ENCODE results near the gene LY6G6D.
"Not testable (repeated sequence)": the region's sequence is repeated elsewhere in the genome, so short reads cannot be mapped to it uniquely, and the experiment has no call there.

Gene LY6G6D

GRCh38 chr6:31706599-31706998 lies 8.5 kb upstream of the LY6G6D start, which contains the start of gene LY6G6F:
Gene LY6G6F (plus strand): TSS chr6:31706866. CDS start chr6:31706907, 41 bp downstream.
- Mint-ChIP-seq H3K4me3 (peak within 1 kb of the TSS in 2 of 3 experiments; percentile 56 to 61), H3K9me3 (no peaks in the 10 kb centered on the region), H3K27ac (no peak within 1 kb of the TSS), H3K27me3 (ENCODE audit: low read depth) (peaks cover 3% of the 10 kb centered on the region), H3K4me1 (peaks cover 8% of the 10 kb centered on the region), H3K36me3 (ENCODE audit: low read depth) (no peaks in the 10 kb centered on the region)
- TF ChIP-seq CTCF (IDR thresholded peaks at IDR 0.05; ENCODE audit: unreplicated experiment in 3 of 3): no peak

DNA sequence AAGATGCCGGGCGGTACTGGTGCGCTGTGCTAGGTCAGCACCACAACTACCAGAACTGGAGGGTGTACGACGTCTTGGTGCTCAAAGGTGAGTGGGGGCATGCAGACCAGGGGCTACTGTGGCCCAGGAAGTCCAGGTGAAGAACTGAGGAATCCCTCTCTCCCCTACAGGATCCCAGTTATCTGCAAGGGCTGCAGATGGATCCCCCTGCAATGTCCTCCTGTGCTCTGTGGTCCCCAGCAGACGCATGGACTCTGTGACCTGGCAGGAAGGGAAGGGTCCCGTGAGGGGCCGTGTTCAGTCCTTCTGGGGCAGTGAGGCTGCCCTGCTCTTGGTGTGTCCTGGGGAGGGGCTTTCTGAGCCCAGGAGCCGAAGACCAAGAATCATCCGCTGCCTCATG lies 7.4 kb upstream of the LY6G6D start:
- H3K27ac Mint-ChIP-seq: no peak overlapping the region
- H3K36me3 Mint-ChIP-seq (ENCODE audit: low read depth): no peaks in the 10 kb centered on the region
- peaks cover 7% of the 10 kb centered on the region for H3K27me3 Mint-ChIP-seq (ENCODE audit: low read depth)
- H3K9me3 Mint-ChIP-seq: no peaks in the 10 kb centered on the region
- peaks cover 15% of the 10 kb centered on the region for H3K4me1 Mint-ChIP-seq
- no peak overlapping the region for H3K4me3 Mint-ChIP-seq
- TF ChIP-seq CTCF (IDR thresholded peaks at IDR 0.05; ENCODE audit: unreplicated experiment in 3 of 3): no peak

DNA sequence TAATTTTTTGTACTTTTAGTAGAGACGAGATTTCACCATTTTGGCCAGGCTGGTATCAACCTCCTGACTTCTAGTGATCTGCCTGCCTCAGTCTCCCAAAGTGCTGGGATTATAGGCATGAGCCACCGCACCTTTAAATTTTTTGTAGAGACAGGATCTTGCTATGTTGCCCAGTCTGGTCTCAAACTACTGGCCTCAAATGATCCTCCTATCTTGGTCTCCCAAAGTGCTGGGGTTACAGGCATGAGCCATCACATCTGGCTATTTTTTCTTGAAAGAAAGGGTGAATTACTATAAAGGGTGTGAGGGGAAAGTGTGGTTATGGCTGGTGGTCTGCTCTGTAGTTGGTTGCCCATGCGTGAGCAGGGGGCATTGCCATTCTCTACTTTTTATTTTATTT lies 6.9 kb upstream of the LY6G6D start:
- Mint-ChIP-seq H3K27me3 (ENCODE audit: low read depth) (peaks cover 8% of the 10 kb centered on the region), H3K27ac (no peak overlapping the region), H3K9me3 (no peaks in the 10 kb centered on the region), H3K4me3 (no peak overlapping the region), H3K36me3 (ENCODE audit: low read depth) (no peaks in the 10 kb centered on the region), H3K4me1 (peaks cover 18% of the 10 kb centered on the region)
- TF ChIP-seq CTCF (IDR thresholded peaks at IDR 0.05; ENCODE audit: unreplicated experiment in 3 of 3): no peak

- not testable (repeated sequence) for H3K27ac Mint-ChIP-seq; H3K9me3 Mint-ChIP-seq; H3K27me3 Mint-ChIP-seq (ENCODE audit: low read depth); H3K4me3 Mint-ChIP-seq; H3K36me3 Mint-ChIP-seq (ENCODE audit: low read depth)
- H3K4me1 Mint-ChIP-seq: peaks cover 22% of the 10 kb centered on the region
Measured at GRCh38 chr6:31709157-31709556, 6.0 kb upstream of the LY6G6D start.

DNA sequence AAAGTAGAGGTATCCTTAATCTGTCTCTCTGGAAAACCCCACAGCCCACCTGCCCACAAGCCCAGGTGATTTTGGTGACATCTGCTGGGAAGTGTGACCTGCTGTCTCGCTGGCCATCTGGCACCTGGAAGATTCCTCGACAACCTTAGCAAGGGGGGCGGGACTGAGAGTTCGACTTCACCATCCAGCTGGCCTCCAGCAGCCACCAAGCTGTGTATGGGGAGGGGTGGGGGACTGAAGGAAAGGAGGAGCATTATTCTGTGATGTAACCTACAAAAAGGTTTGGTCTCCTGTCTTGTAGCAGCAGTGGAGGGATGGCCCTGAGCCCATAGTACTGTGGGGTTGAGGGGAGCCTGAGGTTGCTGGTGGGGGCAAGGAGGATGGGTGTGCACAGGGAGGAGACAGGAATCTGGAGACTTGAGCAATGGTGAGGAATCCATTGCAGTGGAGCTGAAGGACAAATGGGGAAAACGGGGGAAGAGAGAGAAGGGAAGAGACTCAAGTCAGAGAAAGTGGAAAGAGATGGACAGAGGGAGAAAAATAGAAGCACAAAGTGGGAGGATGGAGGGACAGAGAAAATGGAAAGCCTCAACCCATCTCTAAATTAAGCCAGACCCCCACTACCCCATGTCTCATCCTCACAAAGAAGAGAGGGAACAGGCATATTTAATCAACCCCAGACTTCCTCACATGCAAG lies 4.5 kb upstream of the LY6G6D start:
- no peak overlapping the region for H3K27ac Mint-ChIP-seq
- TF ChIP-seq CTCF (IDR thresholded peaks at IDR 0.05; ENCODE audit: unreplicated experiment in 3 of 3): no peak
- H3K9me3 Mint-ChIP-seq: no peaks in the 10 kb centered on the region
- no peaks in the 10 kb centered on the region for H3K36me3 Mint-ChIP-seq (ENCODE audit: low read depth)
- H3K4me3 Mint-ChIP-seq: no peak overlapping the region
- H3K27me3 Mint-ChIP-seq (ENCODE audit: low read depth): peaks cover 8% of the 10 kb centered on the region
- peaks cover 34% of the 10 kb centered on the region for H3K4me1 Mint-ChIP-seq

DNA sequence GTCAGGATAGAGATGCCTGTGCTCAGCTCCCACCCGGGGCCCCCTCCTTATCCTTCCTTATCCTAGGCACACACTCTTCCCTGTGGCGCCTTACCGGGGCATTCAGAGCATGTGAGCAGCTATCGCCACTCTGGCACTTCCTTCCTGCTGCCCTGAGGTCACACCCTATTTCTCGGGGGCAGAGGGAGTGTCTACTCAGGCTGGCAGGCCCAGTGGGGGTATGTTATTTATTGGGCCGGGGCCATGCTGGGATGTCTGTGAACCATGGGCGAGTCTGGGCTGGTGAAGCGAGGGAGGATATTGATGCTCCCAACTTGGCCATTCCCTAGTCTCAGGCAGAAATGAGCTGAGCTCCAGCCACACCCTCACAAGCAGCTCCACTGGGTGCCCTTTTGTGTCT lies 3.9 kb upstream of the LY6G6D start:
- H3K27me3 Mint-ChIP-seq (ENCODE audit: low read depth): peaks cover 8% of the 10 kb centered on the region
- TF ChIP-seq CTCF (IDR thresholded peaks at IDR 0.05; ENCODE audit: unreplicated experiment in 3 of 3): no peak
- peak overlapping the region in 1 of 3 experiments; percentile 83 for H3K27ac Mint-ChIP-seq
- no peak overlapping the region for H3K4me3 Mint-ChIP-seq
- peaks cover 36% of the 10 kb centered on the region for H3K4me1 Mint-ChIP-seq
- H3K36me3 Mint-ChIP-seq (ENCODE audit: low read depth): no peaks in the 10 kb centered on the region
- H3K9me3 Mint-ChIP-seq: no peaks in the 10 kb centered on the region
